Choroid plexus epithelial cell (primary cell): ENCODE results near the gene NUDT16L1.
A peak's percentile ranks its signal among the peaks of the same experiment; 100 is the strongest.

Experiments used
- DNase-seq: peaks from one replicate; pipeline ENCODE4 v3.0.0-alpha.2; 2010; ENCODE audit warnings: low read depth
- H3K4me3 ChIP-seq: 2 replicates; pipeline ENCODE4 v1.5.1; 2011; ENCODE audit warnings: low read depth, mild to moderate bottlenecking, control low read depth, low read length, moderate library complexity
- CTCF ChIP-seq: conservative IDR thresholded peaks from 2 replicates; pipeline ENCODE4 v1.5.1; 2011; ENCODE audit warnings: low read depth, mild to moderate bottlenecking, control low read depth, inconsistent platforms, low read length, moderate library complexity

Gene NUDT16L1

GRCh38 chr16:4726616-4727015 is 33.3 kb downstream of the NUDT16L1 start:
- TF ChIP-seq CTCF: no peak
- no peak overlapping the region for H3K4me3 ChIP-seq
- no peak for DNase-seq

DNA sequence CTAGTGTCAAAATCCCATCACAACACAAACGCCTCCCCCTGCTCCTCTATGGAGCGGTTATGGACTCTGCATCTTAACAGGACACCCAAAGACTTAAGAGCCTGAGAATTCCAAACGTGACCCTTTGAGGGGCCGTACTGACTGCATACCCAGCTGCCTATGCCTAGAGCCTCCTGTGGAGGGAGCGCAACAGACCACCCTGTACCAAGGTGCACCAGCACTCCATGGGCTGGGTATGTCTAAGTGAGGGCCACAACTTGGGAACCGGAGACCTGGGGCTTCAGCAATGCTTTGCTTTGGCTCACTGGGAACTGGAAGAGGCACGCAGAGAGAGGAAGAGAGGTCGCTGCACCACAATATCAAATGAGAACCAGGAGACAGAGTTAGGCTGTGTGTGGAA is 35.3 kb downstream of the NUDT16L1 start:
- TF ChIP-seq CTCF: no peak
- H3K4me3 ChIP-seq: no peak overlapping the region
- DNase-seq: no peak

DNA sequence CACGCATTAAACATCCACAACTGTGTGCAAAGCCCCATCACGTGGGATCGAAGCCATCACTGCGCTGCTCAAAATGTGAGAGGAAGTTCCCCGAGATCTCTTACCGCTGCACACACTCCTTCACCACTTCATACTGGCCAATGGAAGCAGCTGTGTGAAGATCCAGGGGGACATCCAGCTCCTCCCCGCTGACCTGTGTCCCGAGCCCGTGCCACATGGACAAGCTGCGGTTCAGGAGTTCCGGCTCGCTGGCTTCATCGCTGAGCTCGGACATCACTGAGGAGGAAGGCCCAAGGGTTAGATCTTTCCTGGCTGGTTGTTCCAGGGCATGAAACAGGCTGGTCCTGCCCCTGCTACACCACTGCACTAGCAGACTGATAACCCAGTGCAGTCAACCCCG is 36.5 kb downstream of the NUDT16L1 start:
- no peak overlapping the region for H3K4me3 ChIP-seq
- no peak for TF ChIP-seq CTCF
- no peak for DNase-seq

GRCh38 chr16:4733211-4733742 is 39.9 kb downstream of the NUDT16L1 start:
- no peak for TF ChIP-seq CTCF
- H3K4me3 ChIP-seq: peak overlapping the region; percentile 96
- DNase-seq: no peak

DNA sequence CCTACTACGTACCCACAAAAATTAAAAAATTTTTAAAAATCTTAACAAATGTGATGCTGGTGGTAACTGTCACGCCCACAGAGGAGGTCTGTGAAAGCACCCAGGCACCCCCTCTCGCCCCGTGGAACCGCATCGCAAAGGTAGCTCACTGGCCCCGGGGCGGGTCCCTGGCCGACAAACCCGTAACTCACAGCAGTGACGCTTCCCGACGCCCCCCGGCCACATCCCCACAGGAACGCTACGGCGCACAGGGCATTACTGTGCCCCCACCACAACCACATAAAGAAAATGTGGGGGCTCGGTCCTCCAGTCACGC is 40.3 kb downstream of the NUDT16L1 start:
- TF ChIP-seq CTCF: no peak
- no peak for DNase-seq
- peak overlapping the region; percentile 96 for H3K4me3 ChIP-seq

- peak; percentile 99 for DNase-seq
- H3K4me3 ChIP-seq: peak within 1 kb of the TSS; percentile 96
- no peak for TF ChIP-seq CTCF
Observed at GRCh38 chr16:4734063-4734729, 40.8 kb downstream of the NUDT16L1 start, which contains the start of the genes ANKS3 and DNAAF8. Gene ANKS3, minus strand, starts transcription at chr16:4734271. Its CDS starts 4,122 bp downstream, at chr16:4730149. Gene DNAAF8, plus strand, starts transcription at chr16:4734537. Its CDS starts 1,978 bp downstream, at chr16:4736515.
